Stimulated activated CD4-positive, alpha-beta T cell treated with anti-CD3 and anti-CD28 coated beads, Interleukin-12 subunit alpha, Interleukin-12 subunit beta, amount 100 ng/mL, for 48 hours (primary cell): ENCODE measurements around the gene DGAT2L6.
"Not testable (repeated sequence)": the region's sequence is repeated elsewhere in the genome, so short reads cannot be mapped to it uniquely, and the experiment has no call there.

Experiments
- DNase-seq, 3 donors: peaks; one replicate each; pipeline ENCODE4 v3.0.0-alpha.2; 2020; ENCODE audit warnings: low read depth in 2 of 3, low spot score in 1 of 3

Gene DGAT2L6

GRCh38 chrX:70196961-70197720 lies 19.9 kb downstream of the DGAT2L6 start:
- peak; percentile 31 to 88 (median 35) for DNase-seq

GRCh38 chrX:70201732-70202131 lies 24.4 kb downstream of the DGAT2L6 start:
- no peak for DNase-seq

- no peak for DNase-seq
Measured at GRCh38 chrX:70208479-70208878, 31.2 kb downstream of the DGAT2L6 start.

GRCh38 chrX:70209570-70209969 lies 32.3 kb downstream of the DGAT2L6 start:
- not testable (repeated sequence) for DNase-seq

- DNase-seq = no peak
Measured at GRCh38 chrX:70219938-70220764, 42.9 kb downstream of the DGAT2L6 start.

GRCh38 chrX:70226048-70226447 lies 48.8 kb downstream of the DGAT2L6 start:
- DNase-seq = no peak

- DNase-seq = no peak
Measured at GRCh38 chrX:70226687-70227086, 49.4 kb downstream of the DGAT2L6 start.

GRCh38 chrX:70231666-70232065 lies 54.4 kb downstream of the DGAT2L6 start:
- no peak for DNase-seq

- no peak for DNase-seq
Measured at GRCh38 chrX:70234355-70234754, 57.1 kb downstream of the DGAT2L6 start, which contains the start of gene AWAT1. Gene AWAT1 (plus strand): TSS chrX:70234655. CDS start chrX:70234696, 41 bp downstream.

- no peak for DNase-seq
Measured at GRCh38 chrX:70240751-70241150, 63.5 kb downstream of the DGAT2L6 start.

GRCh38 chrX:70241501-70241900 lies 64.2 kb downstream of the DGAT2L6 start:
- no peak for DNase-seq

GRCh38 chrX:70243601-70244000 lies 66.3 kb downstream of the DGAT2L6 start:
- DNase-seq = not testable (repeated sequence)

- no peak for DNase-seq
Measured at GRCh38 chrX:70244881-70245280, 67.6 kb downstream of the DGAT2L6 start.

GRCh38 chrX:70247252-70247651 lies 70.0 kb downstream of the DGAT2L6 start:
- DNase-seq = no peak

- no peak for DNase-seq
Measured at GRCh38 chrX:70252491-70252890, 75.2 kb downstream of the DGAT2L6 start.

GRCh38 chrX:70253377-70254062 lies 76.2 kb downstream of the DGAT2L6 start:
- DNase-seq = no peak

- no peak for DNase-seq
Measured at GRCh38 chrX:70254063-70254400, 76.7 kb downstream of the DGAT2L6 start.

GRCh38 chrX:70254909-70255308 lies 77.6 kb downstream of the DGAT2L6 start:
- no peak for DNase-seq
